Measurements from ENCODE around the gene MTRF1.
"Not testable (repeated sequence)": the region's sequence is repeated elsewhere in the genome, so short reads cannot be mapped to it uniquely, and the experiment has no call there.

The MTRF1 gene

DNA sequence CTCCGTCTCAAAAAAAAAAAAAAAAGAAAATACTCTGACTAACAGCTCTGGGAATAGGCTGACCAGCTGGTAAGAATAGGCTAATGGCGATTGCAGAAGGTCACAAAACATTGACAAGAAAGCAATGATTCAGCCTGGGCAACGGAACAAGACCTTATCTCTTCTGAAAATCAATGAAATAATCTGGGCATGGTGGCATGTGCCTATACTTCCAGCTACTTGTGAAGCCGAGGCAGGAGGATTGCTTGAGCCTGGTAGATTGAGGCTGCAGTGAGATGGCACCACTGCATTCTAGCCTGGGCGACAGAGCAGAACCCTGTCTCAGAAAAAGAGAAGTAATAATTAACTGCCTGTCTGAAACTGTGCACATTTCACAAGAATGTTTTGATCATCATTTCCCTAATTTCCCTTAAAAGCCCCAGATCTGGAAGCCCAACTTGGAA is 18.8 kb upstream of the MTRF1 start:
- no peak for DNase-seq (ENCODE audit: low read depth)

DNA sequence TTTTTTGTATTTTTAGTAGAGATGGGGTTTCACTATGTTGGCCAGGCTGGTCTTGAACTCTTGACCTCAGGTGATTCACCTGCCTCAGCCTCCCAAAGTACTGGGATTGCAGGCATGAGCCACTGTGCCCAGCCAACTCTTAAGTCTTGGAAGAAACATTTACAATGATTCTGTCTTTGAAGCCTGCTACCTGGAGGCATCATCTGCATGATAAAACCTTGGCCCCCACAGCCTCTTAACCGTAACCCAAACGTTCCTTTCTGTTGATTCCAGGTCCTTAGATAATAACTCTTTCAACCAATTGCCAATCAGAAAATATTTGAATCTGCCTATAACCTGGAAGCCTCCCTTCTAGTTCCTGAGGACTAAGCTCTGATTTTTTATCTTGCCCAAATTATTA is 15.8 kb upstream of the MTRF1 start:
- not testable (repeated sequence) for DNase-seq (ENCODE audit: low read depth)

DNA sequence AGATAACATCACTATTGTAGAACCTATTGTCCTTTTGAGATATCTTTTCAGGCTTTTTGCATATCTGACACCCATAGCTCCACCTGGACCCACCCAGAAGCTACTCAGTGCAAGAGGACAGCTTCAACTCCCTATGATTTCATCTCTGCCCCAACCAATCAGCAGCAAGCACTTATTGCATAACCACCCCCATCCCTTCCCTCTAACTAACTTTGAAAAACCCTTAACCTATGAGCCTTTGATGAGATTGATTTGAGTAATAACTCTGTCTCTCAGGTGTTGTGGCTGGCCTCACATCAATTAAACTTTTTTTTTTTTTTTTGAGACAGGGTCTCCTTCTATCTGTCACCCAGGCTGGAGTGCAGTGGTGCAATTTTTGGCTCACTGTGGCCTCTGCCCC is 13.4 kb upstream of the MTRF1 start:
- no peak for DNase-seq (ENCODE audit: low read depth)

DNA sequence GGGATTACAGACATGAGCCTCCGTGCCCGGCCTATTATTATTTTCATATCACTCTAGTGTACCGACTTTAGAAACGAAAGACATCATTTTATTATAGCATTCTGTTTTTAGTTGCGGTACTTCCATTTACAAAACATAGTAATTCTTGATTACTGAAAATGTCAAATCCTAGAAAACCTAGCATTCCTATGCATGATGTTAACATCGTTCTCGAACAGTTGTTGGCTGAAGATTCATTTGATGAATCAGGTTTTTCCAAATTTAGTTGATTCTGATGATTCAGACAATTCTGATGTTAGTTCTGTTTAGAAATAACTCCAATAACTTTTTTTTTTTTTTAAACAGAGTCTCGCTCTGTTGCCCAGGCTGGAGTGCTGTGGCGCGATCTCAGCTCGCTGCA is 11.5 kb upstream of the MTRF1 start:
- DNase-seq (ENCODE audit: low read depth): no peak

DNA sequence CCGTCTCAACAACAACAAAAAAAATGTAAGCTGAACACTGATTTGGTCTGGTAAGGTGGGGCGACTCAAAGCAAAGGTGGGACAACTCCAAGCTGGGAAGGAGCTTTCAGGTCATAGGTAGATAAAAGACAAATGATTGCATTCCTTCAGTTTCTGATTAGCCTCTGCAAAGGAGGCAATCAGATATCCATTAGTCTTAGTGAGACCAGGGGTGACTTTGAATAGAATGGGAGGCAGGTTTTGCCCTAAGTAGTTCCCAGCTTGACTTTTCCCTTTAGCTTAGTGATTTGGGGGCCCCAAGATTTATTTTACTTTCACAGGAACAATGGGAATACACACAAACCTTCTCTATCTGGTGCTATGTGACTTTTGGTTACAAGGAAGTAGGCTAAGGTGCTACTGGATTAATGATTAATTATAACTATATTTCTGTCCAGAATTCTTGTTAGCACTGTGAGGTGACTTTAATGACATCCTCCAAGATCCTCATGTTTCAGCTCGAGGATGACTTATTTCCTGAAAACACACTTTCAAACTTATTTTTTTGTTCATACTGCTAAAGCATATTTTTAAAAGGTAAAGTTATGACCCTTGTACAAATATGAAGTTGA is 10.6 kb upstream of the MTRF1 start:
- DNase-seq (ENCODE audit: low read depth): no peak

DNA sequence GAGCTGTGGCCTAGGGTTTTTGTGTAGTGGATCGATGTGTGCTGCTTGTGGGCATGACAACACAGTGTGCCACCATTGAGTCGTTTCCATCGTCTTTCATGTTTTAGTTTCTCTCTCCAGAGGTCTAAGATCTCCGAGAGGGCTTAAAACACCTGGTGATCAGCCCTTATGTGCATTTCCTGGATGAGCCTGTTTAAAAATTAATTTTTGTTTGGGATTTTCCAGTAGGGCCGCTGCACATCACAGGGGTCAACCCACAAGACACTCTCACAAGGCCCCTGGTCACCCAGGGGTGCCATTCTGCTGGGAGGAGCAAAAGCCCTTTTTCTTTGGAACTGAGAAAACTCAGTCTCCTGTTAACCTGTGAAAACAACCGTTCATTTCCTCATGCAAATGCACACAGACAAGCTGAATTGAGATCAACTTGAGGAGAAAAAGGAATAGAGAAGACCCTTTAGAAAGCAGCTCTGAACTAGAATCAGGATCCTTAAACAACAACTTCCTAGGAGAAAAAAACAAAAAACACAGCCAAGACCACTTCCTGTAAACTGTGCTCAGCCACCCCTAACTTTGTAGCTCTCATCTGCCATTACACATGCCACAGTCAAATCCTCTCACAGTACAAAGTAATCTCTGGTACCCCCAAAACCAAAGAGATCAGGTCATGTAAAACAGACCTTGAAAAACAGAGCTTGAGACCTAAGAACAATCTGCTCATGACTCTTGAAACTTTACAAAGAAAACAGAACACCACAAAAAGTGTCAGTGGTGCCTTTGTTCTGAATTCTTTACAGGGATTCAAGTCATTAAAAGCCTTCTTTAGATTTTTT is 8.3 kb upstream of the MTRF1 start:
- no peak for DNase-seq (ENCODE audit: low read depth)

DNA sequence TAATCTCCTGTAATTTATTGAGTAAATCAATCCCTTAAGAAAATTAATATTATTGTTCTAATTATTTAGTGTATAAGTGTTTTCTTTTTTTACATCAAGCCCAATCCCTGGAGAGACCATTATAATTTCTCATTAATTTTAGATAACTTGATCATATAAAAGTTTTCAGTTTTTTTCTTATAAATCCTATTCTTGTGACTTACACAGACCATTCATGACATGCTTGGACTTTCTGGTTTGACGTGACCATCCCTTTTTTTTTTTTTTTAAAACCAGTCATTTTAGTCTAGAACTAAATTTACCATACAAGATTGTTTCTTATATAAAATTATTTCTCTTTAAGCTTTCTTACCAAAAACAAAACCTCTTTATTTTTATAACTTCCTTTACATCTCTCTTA is 5.4 kb upstream of the MTRF1 start:
- no peak for DNase-seq (ENCODE audit: low read depth)

DNA sequence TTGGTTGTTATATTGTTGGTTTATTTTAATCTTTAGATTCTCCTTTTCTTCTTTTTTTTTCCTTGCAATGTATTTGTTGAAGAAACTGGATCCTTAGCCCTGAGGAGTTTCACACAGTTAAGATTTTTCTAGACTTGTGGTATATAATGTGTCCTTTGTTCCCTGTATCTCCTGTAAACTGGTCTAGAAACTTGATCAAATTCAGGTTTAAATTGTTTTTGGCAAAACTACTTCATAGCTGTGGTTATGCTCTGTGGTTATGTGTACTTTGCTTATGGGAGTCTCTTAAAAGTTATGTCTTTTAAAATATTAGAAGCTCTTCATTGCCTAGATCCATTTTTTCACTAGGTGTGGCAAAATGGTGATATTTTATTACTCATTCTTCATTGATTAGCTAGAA is 3.7 kb upstream of the MTRF1 start:
- DNase-seq (ENCODE audit: low read depth): no peak

DNA sequence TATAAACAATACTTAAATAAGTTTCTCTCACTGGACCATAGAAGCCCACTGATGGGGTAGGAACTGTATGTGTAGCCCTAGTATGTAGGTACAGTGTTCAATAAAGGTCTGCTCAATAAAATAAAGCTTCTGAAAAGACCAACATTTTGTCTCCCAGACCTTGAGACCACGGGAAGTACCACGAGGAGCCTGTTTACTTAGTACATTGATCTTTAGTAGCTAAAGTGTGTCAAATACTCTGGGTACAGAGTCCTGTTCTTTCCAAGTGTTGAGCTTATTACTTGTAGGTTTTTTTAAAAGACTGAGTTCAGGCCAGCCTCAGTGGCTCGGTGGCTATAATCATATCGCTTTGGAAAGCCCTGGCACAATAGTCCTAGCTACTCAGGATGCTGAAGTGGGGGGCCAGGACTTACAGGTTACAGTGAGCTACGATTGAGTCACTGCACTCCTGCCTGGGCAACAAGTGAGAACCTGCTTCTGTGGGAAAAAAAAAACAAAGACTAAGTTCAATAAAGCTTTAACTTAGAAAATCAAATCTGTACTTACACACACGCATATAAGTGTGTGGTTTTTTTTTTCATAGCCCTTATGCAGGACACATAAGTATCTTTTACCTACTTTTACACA is 3.4 kb downstream of the MTRF1 start:
- DNase-seq (ENCODE audit: low read depth): no peak

DNA sequence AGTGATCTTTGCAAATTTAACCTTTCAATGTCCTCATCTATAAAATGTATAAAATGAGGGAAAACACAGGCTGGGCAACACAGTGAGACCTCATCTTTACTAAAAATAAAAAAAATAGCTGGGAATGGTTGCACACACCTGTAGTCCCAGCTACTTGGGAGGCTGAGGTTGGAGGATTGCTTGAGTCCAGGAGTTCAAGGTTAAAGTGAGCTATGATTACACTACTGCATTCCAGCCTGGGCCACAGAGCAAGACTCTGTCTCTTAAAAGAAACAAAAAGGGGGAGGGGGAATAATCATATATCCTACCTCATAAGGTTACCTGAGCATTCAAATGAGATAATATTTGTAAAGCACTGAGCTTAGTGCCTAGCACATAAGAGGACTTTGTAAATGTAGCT is 5.8 kb downstream of the MTRF1 start:
- no peak for DNase-seq (ENCODE audit: low read depth)

DNA sequence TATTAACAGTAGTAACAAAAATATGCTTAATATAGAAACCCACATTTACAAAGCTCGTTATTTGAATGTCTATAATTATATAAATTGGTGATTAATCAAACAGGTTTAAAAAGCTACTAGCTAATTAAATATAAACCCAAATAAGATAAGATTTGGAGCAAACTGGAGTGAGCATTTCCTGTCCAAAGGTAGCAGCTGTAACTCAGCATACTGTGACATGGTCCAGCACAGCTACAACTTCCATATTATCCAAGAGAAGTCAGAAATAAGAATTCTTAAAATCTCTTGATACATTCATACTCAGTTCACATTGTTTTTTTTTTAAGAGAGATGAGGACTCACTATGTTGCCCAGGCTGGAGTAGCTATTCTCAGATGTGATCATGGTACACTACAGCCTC is 8.5 kb downstream of the MTRF1 start:
- DNase-seq (ENCODE audit: low read depth): no peak

DNA sequence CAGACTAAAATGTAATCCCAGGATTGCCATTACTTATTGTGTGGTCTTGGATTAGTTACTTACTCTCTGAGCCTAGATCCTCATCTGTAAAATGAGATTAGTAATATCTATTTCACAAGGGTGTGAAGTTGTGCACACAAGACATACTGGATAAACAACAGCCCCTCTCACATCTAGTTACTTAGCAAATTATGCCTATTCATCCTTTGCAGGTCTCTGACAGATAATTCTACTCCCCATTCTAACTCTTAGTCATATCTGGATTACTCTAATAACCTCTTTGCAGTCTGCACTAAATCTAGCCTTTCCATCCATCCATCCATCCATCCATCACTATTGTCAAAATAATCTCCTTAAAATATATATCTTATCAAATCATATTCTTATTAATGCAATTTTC is 12.4 kb downstream of the MTRF1 start:
- no peak for DNase-seq (ENCODE audit: low read depth)

DNA sequence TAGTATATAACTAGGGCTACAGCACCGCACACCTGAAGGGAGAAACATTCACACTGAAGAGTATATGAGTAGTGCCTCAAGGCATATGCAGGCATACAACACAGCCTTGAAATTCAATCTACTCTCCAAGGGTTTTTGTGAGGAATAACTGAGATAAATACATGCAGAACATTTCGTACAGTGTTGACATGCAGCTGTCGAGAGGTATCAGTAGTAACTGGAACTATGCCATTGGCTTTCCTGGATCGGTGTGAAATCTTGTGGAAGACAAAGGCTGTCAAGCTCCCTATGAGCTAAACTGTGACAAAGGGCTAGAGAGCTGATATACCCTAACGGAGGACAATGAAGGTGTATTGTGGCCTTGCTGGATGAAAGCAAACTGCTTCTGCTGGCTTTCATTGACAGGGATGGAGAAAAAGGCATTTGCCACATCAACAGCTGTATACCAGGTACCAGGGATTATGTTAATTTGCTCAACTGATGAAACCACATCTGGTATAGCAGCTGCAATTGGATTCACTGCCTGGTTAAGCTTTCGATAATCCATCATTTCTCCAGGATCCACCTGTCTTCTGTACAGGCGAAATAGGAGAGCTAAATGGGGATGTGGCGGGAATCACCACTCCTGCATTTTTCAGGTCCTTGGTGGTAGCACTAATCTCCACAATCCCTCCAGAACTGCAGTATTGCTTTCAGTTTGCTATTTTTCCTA is 16.3 kb downstream of the MTRF1 start:
- DNase-seq (ENCODE audit: low read depth): no peak

DNA sequence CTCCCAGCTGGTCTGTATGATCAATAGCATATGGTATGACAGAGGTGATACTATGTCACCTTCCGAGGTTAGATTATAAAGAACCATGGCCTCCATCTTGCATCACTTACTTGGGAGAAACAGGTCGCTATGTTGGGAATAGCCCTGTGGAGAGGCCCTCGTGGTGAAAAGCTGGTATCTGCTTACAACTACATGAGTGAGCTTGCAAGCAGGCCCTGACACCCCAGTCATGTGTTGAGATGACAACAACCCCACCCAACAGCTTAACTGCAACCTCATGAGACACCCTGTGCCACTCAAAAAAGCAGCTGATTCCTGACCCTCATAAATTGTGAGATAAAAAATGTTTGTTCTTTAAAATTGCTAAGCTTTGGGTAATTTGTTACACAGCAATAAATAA is 18.8 kb downstream of the MTRF1 start:
- DNase-seq (ENCODE audit: low read depth): no peak

DNA sequence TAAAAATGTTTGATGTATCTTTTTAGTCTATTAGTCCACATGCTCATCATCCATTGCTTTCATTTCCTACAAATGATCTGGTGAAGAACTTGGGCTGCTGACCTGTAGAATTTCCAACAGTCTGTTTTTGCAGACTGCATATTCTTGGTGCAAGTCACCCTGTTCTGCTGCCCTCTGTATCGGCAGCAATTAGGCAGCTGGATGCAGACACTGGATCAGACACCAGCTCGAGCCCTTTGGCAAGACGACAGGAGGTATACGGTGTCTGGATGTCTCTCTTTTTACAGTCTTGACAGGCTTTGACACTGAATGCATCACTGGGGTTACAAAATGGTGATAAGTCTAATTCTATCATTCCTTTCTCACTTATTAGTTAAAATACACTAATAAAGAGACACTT is 21.8 kb downstream of the MTRF1 start:
- DNase-seq (ENCODE audit: low read depth): no peak

DNA sequence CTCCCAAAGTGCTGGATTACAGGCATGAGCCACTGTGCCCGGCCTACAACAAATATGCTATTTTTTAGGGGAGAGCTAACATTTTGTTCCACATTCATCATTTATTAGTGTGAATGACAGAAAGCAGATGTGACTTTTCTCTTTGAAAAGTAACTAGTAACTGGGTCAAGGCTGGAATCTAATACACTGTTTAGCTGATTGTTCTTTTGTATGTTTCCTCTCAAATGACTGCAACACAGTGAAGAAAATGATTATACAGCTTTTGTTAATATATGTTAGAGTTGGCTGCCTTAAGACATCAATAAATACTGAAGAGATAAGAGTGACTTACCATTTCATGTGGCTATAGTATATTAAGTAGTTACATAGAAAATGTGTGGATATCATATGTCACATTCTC is 27.0 kb downstream of the MTRF1 start:
- no peak for DNase-seq (ENCODE audit: low read depth)

DNA sequence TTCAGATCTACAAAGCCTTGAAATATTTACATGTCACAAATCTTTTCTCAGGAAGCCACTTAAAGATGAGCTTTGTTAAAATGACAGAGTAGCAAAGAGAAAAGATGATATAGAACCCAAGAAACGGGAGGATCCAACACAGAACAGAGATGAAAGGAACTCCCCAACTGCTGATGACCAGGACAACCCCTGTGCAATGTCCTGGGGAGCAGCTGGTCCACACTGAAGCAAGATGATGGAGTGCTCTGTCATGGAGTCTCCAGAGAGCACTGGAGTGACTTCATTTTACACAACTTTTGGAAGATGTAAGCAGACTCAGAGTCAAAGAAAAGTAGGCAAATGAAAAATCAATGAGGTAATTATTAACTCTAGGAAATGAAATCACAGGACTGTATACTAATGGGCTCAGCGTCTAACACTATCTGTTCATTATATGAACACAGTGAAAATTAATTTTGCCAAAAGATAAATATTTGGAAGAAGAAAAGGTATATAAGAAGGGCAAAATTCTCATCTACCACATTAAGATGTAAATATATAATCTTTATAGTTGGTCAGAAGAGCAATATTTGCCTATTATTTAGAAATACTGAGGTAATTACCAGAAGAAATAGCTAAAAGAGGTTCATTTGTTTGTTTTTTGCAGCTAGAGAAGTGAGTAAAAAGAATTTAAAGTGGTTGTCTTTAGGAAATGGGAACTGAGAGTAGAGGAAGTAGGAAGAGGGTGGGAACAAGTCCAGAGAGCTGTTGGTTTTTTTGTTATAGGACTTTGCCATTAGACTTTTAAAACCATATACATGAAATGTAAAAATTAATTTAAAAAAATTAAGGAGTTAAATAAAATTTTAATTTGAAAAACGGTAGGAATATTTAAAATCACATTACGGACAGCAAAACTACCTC is 30.5 kb downstream of the MTRF1 start:
- DNase-seq (ENCODE audit: low read depth): no peak

DNA sequence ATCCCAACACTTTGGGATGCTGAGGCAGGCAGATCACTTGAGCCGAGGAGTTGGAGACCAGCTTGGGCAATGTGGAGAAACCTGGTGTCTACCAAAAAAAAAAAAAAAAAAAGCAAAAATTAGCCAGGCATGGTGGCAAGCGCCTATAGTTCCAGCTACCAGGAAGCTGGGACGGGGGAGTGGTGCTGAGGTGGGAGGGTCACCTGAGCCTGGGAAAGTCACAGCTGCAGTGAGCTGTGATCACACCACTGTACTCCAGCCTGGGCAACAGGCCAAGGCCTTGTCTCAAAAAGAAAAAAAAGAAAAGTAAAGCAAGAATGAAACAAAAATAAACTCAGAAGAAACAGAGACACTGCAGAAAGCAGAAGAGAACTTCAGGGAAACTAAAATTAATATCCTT is 31.6 kb downstream of the MTRF1 start:
- no peak for DNase-seq (ENCODE audit: low read depth)

DNA sequence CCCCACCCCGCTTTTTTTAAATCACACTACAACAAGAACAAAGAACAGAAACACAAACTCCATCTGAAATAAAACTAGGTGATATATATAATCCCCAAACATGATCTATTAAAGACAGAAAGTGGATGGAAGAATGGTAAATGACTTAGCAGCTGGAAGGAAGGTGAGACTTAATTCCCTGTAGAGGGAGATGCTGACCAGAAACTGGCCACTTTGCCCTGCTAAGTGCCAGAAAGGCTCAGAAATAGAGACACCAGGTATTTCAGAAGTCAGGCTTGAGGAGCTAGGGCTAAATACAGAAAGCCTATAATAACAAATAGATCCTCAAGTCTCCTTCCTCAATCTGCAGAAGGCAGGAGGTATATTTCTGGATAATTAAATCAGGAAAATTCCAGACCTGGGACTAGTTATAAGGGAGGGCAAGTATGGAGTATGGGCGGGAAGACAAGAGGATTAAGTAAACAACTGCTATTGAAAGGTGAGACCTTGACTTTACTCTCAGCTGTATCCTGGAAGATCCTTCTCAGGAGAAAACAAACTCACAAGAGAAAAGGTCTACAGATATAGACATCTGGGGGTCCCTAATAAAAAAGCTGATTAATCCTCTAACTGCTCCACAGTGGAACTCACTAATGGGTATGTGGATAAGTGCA is 32.2 kb downstream of the MTRF1 start:
- no peak for DNase-seq (ENCODE audit: low read depth)

DNA sequence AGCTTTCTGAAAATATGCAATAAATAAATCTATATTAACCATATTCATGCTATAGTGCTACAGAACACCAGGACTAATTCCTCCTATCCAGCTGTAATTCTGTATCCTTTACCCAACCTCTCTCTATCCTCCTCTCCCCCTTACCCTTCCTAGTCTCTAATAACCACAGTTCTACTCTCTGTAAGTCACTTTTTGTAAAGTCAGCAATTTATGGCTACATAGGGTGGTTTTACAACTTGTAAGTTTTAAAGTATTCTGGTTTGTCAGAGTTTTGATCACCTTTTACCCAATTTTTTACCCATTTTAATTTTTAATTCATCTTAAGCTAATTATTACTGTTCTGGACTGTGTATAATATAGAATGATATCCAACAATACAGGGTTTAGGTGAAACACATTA is 34.0 kb downstream of the MTRF1 start:
- no peak for DNase-seq (ENCODE audit: low read depth)
